ENCODE data around the gene MTMR12.

The MTMR12 gene

DNA sequence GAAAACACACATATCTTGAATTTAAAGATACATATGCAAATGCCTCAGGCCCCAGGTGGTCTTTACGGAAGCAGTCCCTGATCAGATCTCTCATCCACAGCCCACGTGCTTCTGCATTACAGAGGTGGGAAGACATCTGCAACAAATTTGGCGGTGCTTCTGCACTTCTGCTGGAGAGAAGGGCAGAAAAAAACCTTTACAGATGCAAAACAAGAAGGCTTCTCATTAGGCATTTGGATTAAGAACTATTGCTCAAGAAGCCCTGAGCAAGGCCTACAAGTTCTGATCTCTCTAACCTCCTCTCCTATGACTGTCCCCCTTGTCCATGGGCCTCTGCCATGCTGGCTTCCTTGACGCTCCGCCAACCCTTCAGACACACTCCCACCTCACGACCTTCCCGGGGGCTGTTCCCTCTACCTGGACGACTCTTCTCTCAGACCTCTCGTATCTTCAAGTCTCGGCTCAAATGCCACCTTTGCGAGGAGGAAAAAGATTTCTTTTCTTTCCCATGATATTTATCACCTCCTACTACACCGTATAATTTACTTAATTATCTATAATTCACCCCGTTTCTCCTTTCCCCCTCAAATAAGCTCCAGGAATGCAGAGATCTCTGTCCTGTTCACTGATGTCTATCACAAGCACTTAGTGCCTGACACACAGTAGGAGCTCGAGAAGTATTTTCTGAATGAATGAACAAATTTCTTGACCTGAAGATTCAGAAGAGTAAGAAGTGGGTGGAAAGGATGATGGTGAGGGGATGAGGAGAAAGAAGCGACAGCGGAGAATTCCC lies 1.1 kb downstream of the MTMR12 start:
- TF ChIP-seq, protein P1, sequence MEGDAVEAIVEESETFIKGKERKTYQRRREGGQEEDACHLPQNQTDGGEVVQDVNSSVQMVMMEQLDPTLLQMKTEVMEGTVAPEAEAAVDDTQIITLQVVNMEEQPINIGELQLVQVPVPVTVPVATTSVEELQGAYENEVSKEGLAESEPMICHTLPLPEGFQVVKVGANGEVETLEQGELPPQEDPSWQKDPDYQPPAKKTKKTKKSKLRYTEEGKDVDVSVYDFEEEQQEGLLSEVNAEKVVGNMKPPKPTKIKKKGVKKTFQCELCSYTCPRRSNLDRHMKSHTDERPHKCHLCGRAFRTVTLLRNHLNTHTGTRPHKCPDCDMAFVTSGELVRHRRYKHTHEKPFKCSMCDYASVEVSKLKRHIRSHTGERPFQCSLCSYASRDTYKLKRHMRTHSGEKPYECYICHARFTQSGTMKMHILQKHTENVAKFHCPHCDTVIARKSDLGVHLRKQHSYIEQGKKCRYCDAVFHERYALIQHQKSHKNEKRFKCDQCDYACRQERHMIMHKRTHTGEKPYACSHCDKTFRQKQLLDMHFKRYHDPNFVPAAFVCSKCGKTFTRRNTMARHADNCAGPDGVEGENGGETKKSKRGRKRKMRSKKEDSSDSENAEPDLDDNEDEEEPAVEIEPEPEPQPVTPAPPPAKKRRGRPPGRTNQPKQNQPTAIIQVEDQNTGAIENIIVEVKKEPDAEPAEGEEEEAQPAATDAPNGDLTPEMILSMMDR (IDR thresholded peaks at IDR 0.05; ENCODE audit: insufficient read depth, low read depth, low read length, missing control alignments), result no peak
- peak; percentile 46 for DNase-seq (ENCODE audit: low read depth)
- H3K4me3 ChIP-seq (ENCODE audit: low read depth, low read length), result peak overlapping the region; percentile 66

DNA sequence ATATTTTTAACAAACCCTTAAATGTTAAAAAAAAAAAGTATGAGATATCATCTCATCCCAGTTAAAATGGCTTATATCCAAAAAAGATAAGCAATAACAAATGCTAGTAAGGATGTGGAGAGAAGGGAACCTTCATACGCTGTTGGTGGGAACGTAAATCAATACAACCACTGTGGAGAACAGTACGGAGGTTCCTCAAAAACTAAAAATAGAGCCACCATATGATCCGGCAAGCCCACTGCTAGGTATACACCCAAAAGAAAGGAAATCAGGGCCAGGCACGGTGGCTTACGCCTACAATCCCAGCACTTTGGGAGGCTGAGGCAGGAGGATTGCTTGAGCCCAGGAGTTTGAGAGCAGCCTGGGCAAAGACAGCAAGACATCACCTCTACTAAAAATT lies 3.0 kb downstream of the MTMR12 start:
- H3K4me3 ChIP-seq (ENCODE audit: low read depth, low read length), result no peak overlapping the region
- TF ChIP-seq, protein P1 (IDR thresholded peaks at IDR 0.05; ENCODE audit: insufficient read depth, low read depth, low read length, missing control alignments), result no peak

DNA sequence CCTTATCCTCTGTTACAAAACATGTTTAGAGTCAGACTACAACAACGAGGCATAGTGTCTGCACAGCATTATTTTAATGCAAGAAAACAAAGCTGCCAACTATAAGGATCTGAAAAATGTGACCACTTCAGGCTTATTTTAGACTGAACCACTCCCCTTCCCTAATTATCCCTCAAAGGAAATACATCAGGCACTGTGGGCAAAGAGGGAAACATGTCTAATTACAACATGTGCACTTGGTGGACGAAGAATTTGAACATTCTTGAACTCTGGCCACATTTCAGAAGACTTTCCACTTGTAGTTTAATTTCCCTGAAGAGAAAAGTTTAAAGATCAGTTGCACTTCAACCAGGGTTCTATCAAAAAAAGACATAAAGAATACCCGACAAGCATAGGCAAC lies 3.8 kb downstream of the MTMR12 start:
- no peak for DNase-seq (ENCODE audit: low read depth)
- H3K4me3 ChIP-seq (ENCODE audit: low read depth, low read length), result no peak overlapping the region
- TF ChIP-seq, protein P1 (IDR thresholded peaks at IDR 0.05; ENCODE audit: insufficient read depth, low read depth, low read length, missing control alignments), result no peak

More for the DNA sequence above, 3.0 kb downstream of the MTMR12 start:
- DNase-seq (ENCODE audit: low read depth), result no peak

DNA sequence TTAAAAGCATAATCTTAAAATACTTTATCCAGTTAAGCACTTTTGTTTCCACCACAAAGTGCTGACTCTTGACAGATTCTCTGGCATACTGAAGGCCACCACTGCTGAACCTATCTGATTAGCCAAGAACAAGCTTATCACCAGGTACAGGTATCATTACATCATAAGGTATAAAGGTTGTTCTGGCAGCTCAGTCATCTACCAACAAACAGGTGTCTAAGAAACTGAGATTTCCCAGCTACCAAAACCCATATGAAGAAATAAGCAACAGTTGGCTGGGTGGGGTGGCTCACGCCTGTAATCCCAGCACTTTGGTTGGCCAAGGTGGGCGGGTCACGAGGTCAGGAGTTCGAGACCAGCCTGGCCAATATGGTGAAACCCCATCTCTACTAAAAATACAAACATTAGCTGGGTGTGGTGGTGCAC lies 5.0 kb downstream of the MTMR12 start:
- TF ChIP-seq, protein P1 (IDR thresholded peaks at IDR 0.05; ENCODE audit: insufficient read depth, low read depth, low read length, missing control alignments), result no peak
- no peak for DNase-seq (ENCODE audit: low read depth)
- H3K4me3 ChIP-seq (ENCODE audit: low read depth, low read length), result no peak overlapping the region

DNA sequence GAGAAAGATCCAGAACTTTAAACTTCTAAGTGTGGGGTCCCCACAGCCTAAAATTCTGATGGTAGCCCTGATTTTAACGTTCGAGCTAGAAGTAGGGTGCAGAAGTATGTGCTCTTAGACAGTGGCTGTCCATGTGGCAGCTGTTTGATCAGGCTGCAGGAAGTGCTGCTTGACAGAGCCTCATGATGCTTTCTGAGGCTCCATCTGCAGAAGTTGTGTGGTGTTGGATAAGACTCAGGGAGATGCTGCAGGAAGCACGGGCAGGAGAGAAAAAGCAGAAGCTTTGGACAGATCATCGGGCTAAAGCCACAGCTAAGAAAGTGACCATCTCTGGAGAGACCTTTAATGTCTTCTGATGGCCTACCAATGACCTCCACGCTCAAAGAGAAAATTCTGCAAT lies 8.1 kb downstream of the MTMR12 start:
- TF ChIP-seq, protein P1 (IDR thresholded peaks at IDR 0.05; ENCODE audit: insufficient read depth, low read depth, low read length, missing control alignments), result no peak
- H3K4me3 ChIP-seq (ENCODE audit: low read depth, low read length), result no peak overlapping the region
- no peak for DNase-seq (ENCODE audit: low read depth)

DNA sequence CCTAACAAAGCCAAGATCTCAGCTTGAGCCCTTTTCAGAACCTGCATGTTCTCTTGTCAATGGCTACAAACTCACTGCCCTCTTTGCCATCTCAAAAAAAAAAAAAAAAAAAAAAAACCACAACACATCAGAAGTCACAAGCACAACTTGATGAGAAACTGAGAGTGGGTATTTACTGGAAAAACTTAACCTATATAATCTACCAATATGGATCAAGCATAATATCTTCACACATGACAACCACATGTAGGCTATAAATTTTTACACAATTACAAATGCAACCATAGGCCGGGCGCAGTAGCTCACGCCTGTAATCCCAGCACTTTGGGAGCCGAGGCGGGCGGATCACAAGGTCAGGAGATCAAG lies 9.0 kb downstream of the MTMR12 start:
- no peak overlapping the region for H3K4me3 ChIP-seq (ENCODE audit: low read depth, low read length)
- DNase-seq (ENCODE audit: low read depth), result no peak
- TF ChIP-seq, protein P1 (IDR thresholded peaks at IDR 0.05; ENCODE audit: insufficient read depth, low read depth, low read length, missing control alignments), result no peak
